Measurements from ENCODE around the gene FAM180B. TPM values are rescaled to one million over a fixed set of nuclear protein-coding genes. Genes with fewer than 3 reads are reported as not detected.
A peak's percentile ranks its signal among the peaks of the same experiment; 100 is the strongest.

FAM180B gene
- total RNA-seq, 2 donors from 2014 or later: 0.66 TPM; not detected in 1

- peaks cover 12% of the 10 kb centered on the region for H3K4me1 ChIP-seq
- 71 to 85% methylated on average over 6 to 7 of the region's 7 CpGs for WGBS, 2 donors
- no peaks in the 10 kb centered on the region for H3K36me3 ChIP-seq (replicated peaks in 1 of 2; ENCODE audit: insufficient read depth in 1 of 2, low read depth in 2 of 2)
- TF ChIP-seq POLR2A (IDR thresholded peaks at IDR 0.05) (no peak), CTCF (IDR thresholded peaks at IDR 0.05) (no peak)
- peak; percentile 56 for ATAC-seq
- DNase-seq: peak in 2 of 4 donors; percentile 29 to 56
- H3K9me3 ChIP-seq: no peaks in the 10 kb centered on the region
- no peak overlapping the region for H3K4me3 ChIP-seq
- H3K27ac ChIP-seq: no peak overlapping the region
- H3K27me3 ChIP-seq: no peaks in the 10 kb centered on the region
- intact Hi-C loops (cut with DNase I): no loop called here
These were observed 20.9 kb downstream of the FAM180B start for GRCh38 chr11:47607380-47607779.

GRCh38 chr11:47609675-47610074, 23.2 kb downstream of the FAM180B start:
- ATAC-seq (no peak), DNase-seq (no peak)
- TF ChIP-seq CTCF (IDR thresholded peaks at IDR 0.05) (no peak), POLR2A (IDR thresholded peaks at IDR 0.05) (no peak)
- WGBS, 2 donors: 72 to 77% methylated on average over 3 of the region's 3 CpGs
- Histone ChIP-seq H3K27me3 (no peaks in the 10 kb centered on the region), H3K27ac (no peak overlapping the region), H3K9me3 (no peaks in the 10 kb centered on the region), H3K4me3 (no peak overlapping the region), H3K4me1 (peaks cover 12% of the 10 kb centered on the region), H3K36me3 (replicated peaks in 1 of 2; ENCODE audit: insufficient read depth in 1 of 2, low read depth in 2 of 2) (no peaks in the 10 kb centered on the region)
- intact Hi-C loops (cut with DNase I): no loop called here

GRCh38 chr11:47611348-47611794, 24.9 kb downstream of the FAM180B start:
- no peak for TF ChIP-seq CTCF (IDR thresholded peaks at IDR 0.05)
- Histone ChIP-seq H3K36me3 (replicated peaks in 1 of 2; ENCODE audit: insufficient read depth in 1 of 2, low read depth in 2 of 2) (no peaks in the 10 kb centered on the region), H3K9me3 (no peaks in the 10 kb centered on the region), H3K4me3 (no peak overlapping the region), H3K27me3 (no peaks in the 10 kb centered on the region), H3K4me1 (no peaks in the 10 kb centered on the region), H3K27ac (no peak overlapping the region)
- no peak for DNase-seq
- ATAC-seq: no peak
- 63 to 84% methylated on average over 6 of the region's 6 CpGs for WGBS, 2 donors
- intact Hi-C loops (cut with DNase I): no loop called here

- Histone ChIP-seq H3K36me3 (replicated peaks in 1 of 2; ENCODE audit: insufficient read depth in 1 of 2, low read depth in 2 of 2) (peaks cover 0 to 8% of the 10 kb centered on the region in 2 donors), H3K4me3 (no peak overlapping the region), H3K27me3 (no peaks in the 10 kb centered on the region), H3K27ac (no peak overlapping the region), H3K4me1 (no peaks in the 10 kb centered on the region), H3K9me3 (no peaks in the 10 kb centered on the region)
- ATAC-seq (no peak), DNase-seq (no peak)
- intact Hi-C loops (cut with DNase I): no loop called here
- TF ChIP-seq CTCF (IDR thresholded peaks at IDR 0.05) (no peak), POLR2A (IDR thresholded peaks at IDR 0.05) (no peak)
These were observed 28.8 kb downstream of the FAM180B start for GRCh38 chr11:47615249-47615648.

- H3K4me3 ChIP-seq: no peak overlapping the region
- intact Hi-C loops (cut with DNase I): no loop called here
- no peaks in the 10 kb centered on the region for H3K9me3 ChIP-seq
- H3K36me3 ChIP-seq (replicated peaks in 1 of 2; ENCODE audit: insufficient read depth in 1 of 2, low read depth in 2 of 2): peaks cover 0 to 16% of the 10 kb centered on the region in 2 donors
- 79 to 84% methylated on average over 10 of the region's 10 CpGs for WGBS, 2 donors
- TF ChIP-seq CTCF (IDR thresholded peaks at IDR 0.05) (peak in 6 of 7 experiments; percentile 17 to 56 (median 40)), POLR2A (IDR thresholded peaks at IDR 0.05) (no peak)
- ATAC-seq (no peak), DNase-seq (peak; percentile 27 to 71 (median 37))
- H3K4me1 ChIP-seq: no peaks in the 10 kb centered on the region
- no peak overlapping the region for H3K27ac ChIP-seq
- H3K27me3 ChIP-seq: no peaks in the 10 kb centered on the region
These were observed 30.4 kb downstream of the FAM180B start for GRCh38 chr11:47616726-47617416.

Measured in body of pancreas (tissue), 4 donors.